22Rv1 (cell line): ENCODE data around the gene PRRC2B.
A peak's percentile ranks its signal among the peaks of the same experiment; 100 is the strongest.

Experiments used
- H3K27ac ChIP-seq: fragments of 450-650 bp; 2 replicates; pipeline ENCODE4 v1.5.1; 2017
- ZFX ChIP-seq: fragments of 450-650 bp; IDR thresholded peaks from 2 replicates; pipeline ENCODE4 v1.6.1; 2017; ENCODE audit warnings: antibody characterized with exemption, borderline replicate concordance
- TF ChIP-seq, protein P1 (sequence below): fragments of 450-650 bp; IDR thresholded peaks from 2 replicates; pipeline ENCODE4 v1.5.1; 2017; ENCODE audit warnings: mild to moderate bottlenecking

Gene PRRC2B

GRCh38 chr9:131416509-131416908 lies 22.6 kb downstream of the PRRC2B start:
- H3K27ac ChIP-seq = 0 out of 2 replicates have a peak overlapping the region, but pooled peaks have one; percentile 3
- no peak for TF ChIP-seq ZFX
- TF ChIP-seq, protein P1, sequence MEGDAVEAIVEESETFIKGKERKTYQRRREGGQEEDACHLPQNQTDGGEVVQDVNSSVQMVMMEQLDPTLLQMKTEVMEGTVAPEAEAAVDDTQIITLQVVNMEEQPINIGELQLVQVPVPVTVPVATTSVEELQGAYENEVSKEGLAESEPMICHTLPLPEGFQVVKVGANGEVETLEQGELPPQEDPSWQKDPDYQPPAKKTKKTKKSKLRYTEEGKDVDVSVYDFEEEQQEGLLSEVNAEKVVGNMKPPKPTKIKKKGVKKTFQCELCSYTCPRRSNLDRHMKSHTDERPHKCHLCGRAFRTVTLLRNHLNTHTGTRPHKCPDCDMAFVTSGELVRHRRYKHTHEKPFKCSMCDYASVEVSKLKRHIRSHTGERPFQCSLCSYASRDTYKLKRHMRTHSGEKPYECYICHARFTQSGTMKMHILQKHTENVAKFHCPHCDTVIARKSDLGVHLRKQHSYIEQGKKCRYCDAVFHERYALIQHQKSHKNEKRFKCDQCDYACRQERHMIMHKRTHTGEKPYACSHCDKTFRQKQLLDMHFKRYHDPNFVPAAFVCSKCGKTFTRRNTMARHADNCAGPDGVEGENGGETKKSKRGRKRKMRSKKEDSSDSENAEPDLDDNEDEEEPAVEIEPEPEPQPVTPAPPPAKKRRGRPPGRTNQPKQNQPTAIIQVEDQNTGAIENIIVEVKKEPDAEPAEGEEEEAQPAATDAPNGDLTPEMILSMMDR = no peak

GRCh38 chr9:131417264-131418142 lies 23.6 kb downstream of the PRRC2B start:
- no peak for TF ChIP-seq ZFX
- TF ChIP-seq, protein P1 = no peak
- H3K27ac ChIP-seq = peak overlapping the region; percentile 48; the same call in 1 of the 2 replicates

DNA sequence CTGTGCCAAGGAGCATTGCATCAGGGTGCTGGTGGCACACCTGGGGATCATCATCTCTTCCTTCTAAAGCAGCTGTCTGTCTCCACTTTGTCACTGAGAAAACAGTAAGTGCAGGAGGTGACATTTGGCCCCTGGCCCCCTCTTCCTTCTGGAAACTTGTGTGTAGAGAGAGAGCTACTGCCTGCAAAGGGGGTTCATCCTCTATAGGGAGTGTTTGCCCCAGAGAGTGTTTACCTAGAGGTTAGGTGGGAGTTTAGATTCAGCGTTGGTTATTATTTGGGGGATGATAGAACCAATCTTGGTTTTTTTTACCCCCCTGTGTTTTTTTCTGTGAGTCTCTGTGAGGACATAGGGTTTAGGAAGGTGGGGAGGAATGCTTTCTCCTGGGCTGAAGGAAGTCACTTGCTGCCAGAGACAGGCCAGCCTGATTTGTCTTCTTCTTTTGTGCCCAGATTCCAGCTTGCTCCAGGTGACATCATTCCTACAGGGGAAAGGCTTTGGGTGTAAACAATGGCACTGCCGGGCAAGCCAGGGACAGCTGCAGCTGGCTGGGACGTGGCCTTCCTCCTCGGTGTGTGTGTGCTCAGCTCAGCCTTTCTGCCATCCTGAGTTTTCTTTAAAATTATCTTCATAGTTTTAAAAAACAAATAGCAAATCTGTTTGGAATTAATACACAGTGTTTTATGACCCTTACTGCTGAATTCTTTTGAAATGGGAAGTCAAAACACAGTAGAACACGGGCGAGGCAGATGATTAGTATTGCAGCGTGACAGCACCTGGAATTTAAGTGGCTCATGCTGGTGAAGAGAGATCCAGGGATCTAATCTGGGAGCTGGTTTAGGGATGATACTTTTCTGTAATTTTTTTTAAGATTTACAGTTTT lies 24.5 kb downstream of the PRRC2B start:
- peak overlapping the region; percentile 48 for H3K27ac ChIP-seq
- TF ChIP-seq, protein P1 = no peak
- TF ChIP-seq ZFX = no peak

GRCh38 chr9:131419026-131419614 lies 25.2 kb downstream of the PRRC2B start:
- TF ChIP-seq, protein P1 = no peak
- TF ChIP-seq ZFX = no peak
- peak overlapping the region; percentile 48; the same call in 1 of the 2 replicates for H3K27ac ChIP-seq

DNA sequence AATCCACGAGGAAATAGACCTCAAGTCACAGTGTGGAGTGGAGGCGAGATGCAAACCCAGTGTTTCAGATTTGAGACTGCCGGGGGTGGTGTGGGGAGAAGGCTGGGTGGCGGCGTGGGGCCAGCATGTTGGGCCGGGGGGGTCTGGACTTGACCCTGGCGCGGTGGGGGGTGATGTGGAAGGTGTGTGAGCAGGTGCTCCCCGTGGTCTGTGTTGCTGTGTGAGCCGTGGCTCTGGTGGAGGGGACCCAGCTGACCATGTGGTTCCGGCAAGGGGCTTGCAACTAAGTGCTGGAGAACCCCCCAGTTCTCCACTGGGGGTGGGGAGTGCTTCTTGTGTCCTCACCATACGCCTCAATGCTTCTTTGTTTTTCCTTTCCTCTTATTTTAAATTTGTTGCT lies 25.8 kb downstream of the PRRC2B start:
- TF ChIP-seq, protein P1 = no peak
- no peak for TF ChIP-seq ZFX
- 0 out of 2 replicates have a peak overlapping the region, but pooled peaks have one; percentile 57 for H3K27ac ChIP-seq

DNA sequence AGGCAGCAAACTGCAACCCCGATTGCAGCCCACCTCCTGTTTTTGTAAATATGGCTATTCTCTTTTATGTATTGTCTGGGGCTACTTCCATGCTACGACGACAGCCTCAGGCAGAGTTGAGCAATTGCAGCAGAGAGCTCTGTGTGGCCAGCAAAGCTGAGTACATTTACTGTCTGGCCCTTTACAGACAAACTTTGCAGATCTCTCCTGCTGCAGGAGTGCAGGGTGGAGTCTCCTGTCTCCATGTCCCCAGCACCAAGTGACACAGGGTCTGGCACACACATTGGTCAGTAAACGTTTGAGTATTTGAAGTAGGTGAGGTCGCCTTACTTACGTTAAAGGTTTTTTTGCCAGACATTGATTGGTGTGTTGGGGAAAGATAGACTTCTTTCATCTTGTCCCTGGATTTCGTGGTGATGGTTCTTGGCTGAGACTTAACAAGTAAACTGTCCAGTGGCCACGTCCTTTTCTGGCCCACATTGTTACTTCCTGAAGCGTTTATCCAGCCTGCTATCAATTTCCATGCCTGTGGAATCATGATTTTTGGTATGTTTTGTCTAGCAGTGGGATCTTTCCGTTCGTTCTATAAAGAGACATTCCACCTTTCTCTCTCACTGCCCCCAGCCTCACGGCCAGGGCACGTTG lies 27.2 kb downstream of the PRRC2B start:
- H3K27ac ChIP-seq = peak overlapping the region; percentile 57
- TF ChIP-seq ZFX = no peak
- TF ChIP-seq, protein P1 = no peak
